Nephron progenitor cell (in vitro differentiated cells): ENCODE measurements around the gene ACTG1.
A peak's percentile ranks its signal among the peaks of the same experiment; 100 is the strongest.

Experiments
- DNase-seq: peaks from one replicate; pipeline ENCODE4 v3.0.0; 2021
- H3K27ac Mint-ChIP-seq: 2 replicates; pipeline ENCODE4 v1.8.0; 2021; ENCODE audit warnings: mild to moderate bottlenecking, moderate library complexity, mixed read lengths
- H3K27me3 Mint-ChIP-seq: 2 replicates; pipeline ENCODE4 v1.8.0; 2021; ENCODE audit warnings: mild to moderate bottlenecking, low read depth, mixed read lengths; ENCODE audit not compliant: poor library complexity
- H3K36me3 Mint-ChIP-seq: 2 replicates; pipeline ENCODE4 v1.8.0; 2021; ENCODE audit warnings: low read depth, mixed read lengths
- H3K4me1 Mint-ChIP-seq: 2 replicates; pipeline ENCODE4 v1.8.0; 2021; ENCODE audit warnings: mixed read lengths
- H3K4me3 Mint-ChIP-seq: 2 replicates; pipeline ENCODE4 v1.8.0; 2021; ENCODE audit warnings: mild to moderate bottlenecking, moderate library complexity, mixed read lengths
- H3K9me3 Mint-ChIP-seq: 2 replicates; pipeline ENCODE4 v1.8.0; 2021; ENCODE audit warnings: mild to moderate bottlenecking, moderate library complexity, mixed read lengths
- TF ChIP-seq, protein P1 (sequence below): fragments of 200-600 bp; sonication (generic); IDR thresholded peaks from 2 replicates; pipeline ENCODE4 v1.5.0; 2021; ENCODE audit warnings: antibody characterized with exemption

The ACTG1 gene

DNA sequence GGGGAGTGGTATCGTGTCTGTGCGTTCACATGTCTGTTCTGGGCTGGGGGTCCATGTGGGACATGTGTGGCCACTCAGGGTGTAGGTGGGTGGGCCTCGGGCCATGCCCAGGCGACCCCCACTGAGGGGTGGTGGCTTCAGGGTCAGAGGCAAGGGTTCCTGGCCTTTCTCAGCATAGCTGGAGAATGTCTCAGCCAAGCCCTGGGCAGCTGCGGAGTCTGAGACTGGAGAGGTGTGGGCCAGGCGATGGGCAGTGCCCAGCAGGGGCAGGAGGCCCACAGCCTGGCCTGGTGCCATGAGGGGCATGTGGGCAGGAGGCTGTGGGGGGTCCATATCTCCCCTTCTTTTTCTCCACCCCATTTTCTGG is 16.8 kb upstream of the ACTG1 start:
- H3K9me3 Mint-ChIP-seq = peaks cover 4% of the 10 kb centered on the region
- TF ChIP-seq, protein P1, sequence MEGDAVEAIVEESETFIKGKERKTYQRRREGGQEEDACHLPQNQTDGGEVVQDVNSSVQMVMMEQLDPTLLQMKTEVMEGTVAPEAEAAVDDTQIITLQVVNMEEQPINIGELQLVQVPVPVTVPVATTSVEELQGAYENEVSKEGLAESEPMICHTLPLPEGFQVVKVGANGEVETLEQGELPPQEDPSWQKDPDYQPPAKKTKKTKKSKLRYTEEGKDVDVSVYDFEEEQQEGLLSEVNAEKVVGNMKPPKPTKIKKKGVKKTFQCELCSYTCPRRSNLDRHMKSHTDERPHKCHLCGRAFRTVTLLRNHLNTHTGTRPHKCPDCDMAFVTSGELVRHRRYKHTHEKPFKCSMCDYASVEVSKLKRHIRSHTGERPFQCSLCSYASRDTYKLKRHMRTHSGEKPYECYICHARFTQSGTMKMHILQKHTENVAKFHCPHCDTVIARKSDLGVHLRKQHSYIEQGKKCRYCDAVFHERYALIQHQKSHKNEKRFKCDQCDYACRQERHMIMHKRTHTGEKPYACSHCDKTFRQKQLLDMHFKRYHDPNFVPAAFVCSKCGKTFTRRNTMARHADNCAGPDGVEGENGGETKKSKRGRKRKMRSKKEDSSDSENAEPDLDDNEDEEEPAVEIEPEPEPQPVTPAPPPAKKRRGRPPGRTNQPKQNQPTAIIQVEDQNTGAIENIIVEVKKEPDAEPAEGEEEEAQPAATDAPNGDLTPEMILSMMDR = no peak
- DNase-seq = no peak
- H3K36me3 Mint-ChIP-seq = no peaks in the 10 kb centered on the region
- H3K4me1 Mint-ChIP-seq = peaks cover 19% of the 10 kb centered on the region
- no peak overlapping the region for H3K4me3 Mint-ChIP-seq
- no peak overlapping the region for H3K27ac Mint-ChIP-seq
- peaks cover 2% of the 10 kb centered on the region for H3K27me3 Mint-ChIP-seq

DNA sequence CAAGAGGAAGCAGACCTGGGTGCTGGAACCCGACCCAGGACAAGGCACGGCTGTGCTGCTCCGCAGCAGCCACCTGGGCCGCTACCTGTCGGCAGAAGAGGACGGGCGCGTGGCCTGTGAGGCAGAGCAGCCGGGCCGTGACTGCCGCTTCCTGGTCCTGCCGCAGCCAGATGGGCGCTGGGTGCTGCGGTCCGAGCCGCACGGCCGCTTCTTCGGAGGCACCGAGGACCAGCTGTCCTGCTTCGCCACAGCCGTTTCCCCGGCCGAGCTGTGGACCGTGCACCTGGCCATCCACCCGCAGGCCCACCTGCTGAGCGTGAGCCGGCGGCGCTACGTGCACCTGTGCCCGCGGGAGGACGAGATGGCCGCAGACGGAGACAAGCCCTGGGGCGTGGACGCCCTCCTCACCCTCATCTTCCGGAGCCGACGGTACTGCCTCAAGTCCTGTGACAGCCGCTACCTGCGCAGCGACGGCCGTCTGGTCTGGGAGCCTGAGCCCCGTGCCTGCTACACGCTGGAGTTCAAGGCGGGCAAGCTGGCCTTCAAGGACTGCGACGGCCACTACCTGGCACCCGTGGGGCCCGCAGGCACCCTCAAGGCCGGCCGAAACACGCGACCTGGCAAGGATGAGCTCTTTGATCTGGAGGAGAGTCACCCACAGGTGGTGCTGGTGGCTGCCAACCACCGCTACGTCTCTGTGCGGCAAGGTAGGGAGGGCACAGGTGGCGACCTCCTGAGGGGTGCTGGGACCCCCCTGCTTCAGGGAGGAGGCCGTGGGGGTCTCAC is 16.2 kb upstream of the ACTG1 start:
- Mint-ChIP-seq H3K9me3 (peaks cover 4% of the 10 kb centered on the region), H3K27ac (no peak overlapping the region), H3K27me3 (no peaks in the 10 kb centered on the region), H3K4me1 (peaks cover 19% of the 10 kb centered on the region), H3K36me3 (no peaks in the 10 kb centered on the region), H3K4me3 (no peak overlapping the region)
- TF ChIP-seq, protein P1 = no peak
- no peak for DNase-seq

DNA sequence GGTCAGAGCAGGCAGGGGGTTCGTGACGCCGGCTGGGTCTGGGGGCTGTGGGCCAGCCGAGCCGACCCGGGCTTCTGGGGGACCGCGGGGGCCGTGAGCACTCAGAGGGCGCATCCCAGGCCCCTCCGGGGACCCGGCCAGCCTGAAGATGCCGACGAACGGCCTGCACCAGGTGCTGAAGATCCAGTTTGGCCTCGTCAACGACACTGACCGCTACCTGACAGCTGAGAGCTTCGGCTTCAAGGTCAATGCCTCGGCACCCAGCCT is 15.7 kb upstream of the ACTG1 start:
- TF ChIP-seq, protein P1 = no peak
- no peak for DNase-seq
- H3K27me3 Mint-ChIP-seq = no peaks in the 10 kb centered on the region
- peaks cover 3% of the 10 kb centered on the region for H3K9me3 Mint-ChIP-seq
- H3K4me3 Mint-ChIP-seq = no peak overlapping the region
- no peaks in the 10 kb centered on the region for H3K36me3 Mint-ChIP-seq
- H3K27ac Mint-ChIP-seq = no peak overlapping the region
- H3K4me1 Mint-ChIP-seq = peaks cover 24% of the 10 kb centered on the region

DNA sequence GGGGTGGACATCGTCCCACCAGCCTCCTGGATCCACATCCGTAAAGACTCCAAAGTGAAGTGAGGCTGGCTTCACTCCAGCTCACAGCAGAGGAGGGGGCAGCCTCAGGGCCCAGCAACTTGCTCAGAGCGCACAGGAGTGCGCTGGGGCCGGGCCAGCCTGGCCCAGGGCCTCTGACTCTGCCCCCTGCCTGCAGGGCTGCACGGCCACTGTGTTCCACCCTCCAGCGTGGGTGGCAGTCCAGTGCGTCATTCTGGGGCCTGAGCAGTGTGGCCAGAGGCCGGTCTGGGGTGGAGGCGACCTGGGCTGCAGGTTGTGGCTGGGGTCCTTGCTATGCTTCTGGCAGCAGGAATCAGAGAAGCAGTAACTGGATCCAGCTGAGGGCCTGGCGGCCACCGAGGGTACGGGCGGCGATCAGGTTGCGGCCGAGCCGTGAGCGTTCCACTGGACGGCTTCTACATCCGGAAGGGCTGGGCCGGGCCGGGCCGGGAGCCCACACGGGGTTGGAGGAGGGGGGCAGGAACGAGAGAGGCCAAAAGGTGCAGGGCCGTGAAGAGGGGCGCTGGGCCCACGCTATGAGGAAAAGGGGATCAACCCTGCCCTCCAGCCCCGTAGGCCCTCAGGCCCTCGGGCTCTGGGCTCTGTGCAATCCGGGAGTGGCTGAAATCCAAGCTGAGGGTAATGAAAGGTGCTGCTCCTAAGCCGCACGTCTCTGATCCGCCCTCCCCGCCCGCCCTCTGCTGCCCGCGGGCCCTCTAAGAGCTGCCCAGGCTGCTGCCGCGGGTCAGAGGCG is 15.2 kb upstream of the ACTG1 start, which contains the start of gene FSCN2:
FSCN2 (plus strand) TSS at position 787 of the 793 bp plus-strand sequence. CDS start 155 bp downstream, outside the sequence.
- DNase-seq = peak; percentile 58
- H3K27me3 Mint-ChIP-seq = peaks cover 2% of the 10 kb centered on the region
- no peaks in the 10 kb centered on the region for H3K9me3 Mint-ChIP-seq
- peaks cover 30% of the 10 kb centered on the region for H3K4me1 Mint-ChIP-seq
- H3K4me3 Mint-ChIP-seq = no peak within 1 kb of the TSS
- H3K36me3 Mint-ChIP-seq = no peaks in the 10 kb centered on the region
- TF ChIP-seq, protein P1 = no peak
- H3K27ac Mint-ChIP-seq = no peak within 1 kb of the TSS

DNA sequence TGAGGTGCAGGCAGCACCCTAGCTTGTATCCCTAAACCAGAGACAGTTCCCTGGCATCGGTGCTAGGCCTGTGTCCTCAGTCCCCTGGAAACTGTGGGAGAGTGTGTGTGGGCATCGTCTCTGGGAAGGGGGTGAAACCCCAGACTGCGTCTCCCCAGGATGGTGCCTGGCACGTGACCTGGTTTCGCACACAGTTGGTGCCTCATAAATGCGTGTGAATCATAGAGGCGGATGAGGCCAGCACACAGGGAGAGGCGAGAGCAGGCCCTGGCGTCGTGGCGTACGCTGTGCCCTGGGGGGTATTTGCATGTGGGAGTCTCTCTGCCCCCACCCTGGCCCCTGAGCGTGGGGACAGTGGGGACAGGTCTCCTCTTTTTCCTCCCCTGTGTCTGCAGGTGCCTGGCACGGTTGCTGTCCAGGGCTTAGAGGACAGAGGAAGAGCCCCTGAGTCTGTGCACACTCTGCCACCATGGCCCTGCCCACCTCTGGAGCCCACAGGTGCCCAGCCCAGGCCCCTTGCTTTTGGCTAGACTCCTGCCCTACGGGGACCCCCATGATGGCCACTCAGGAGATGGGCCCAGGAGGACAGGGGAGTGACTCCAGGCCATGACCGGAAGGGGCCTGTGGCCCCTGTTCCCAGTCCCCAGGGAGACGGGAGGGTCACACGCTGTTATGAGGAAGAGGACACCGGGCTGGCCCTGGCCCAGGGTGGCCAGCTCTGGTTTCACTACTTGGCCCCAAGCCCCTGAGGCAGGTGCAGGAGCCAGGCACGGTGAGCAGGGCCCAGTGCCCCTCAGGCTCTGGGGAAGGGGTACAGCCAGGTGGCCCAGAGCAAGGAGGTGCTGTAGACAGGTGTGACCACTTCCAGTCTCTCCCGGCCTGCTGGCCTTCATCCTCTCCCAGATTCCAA is 14.3 kb upstream of the ACTG1 start:
- Mint-ChIP-seq H3K4me1 (peaks cover 36% of the 10 kb centered on the region), H3K27me3 (peaks cover 9% of the 10 kb centered on the region), H3K36me3 (no peaks in the 10 kb centered on the region), H3K27ac (no peak overlapping the region), H3K4me3 (no peak overlapping the region), H3K9me3 (no peaks in the 10 kb centered on the region)
- TF ChIP-seq, protein P1 = no peak
- DNase-seq = no peak
